Measurements from ENCODE around the gene ILRUN. TPM values are rescaled to one million over a fixed set of nuclear protein-coding genes. Genes with fewer than 3 reads are reported as not detected.
"Not testable (repeated sequence)": the region's sequence is repeated elsewhere in the genome, so short reads cannot be mapped to it uniquely, and the experiment has no call there.

The ILRUN gene
- total and polyA plus RNA-seq, 9 of the 15 experiments (the other 6 are each of a cell fraction or from before 2014, with no cell fraction given), result 24.9 to 78.9 (median 53.4) TPM

GRCh38 chr6:34674930-34675329 lies 21.6 kb downstream of the ILRUN start:
- H3K27me3 ChIP-seq (ENCODE audit: control insufficient read depth in 2 of 2, insufficient read depth in 2 of 2, low read length in 2 of 2); H3K9me3 ChIP-seq (replicated peaks; ENCODE audit: control insufficient read depth, insufficient read depth, low read depth, low read length); intact Hi-C loops (cut with micrococcal nuclease); H4K20me1 ChIP-seq (replicated peaks; ENCODE audit: control insufficient read depth, insufficient read depth, low read length); FAIRE-seq; DNase-seq (ENCODE audit: extremely low read depth in 1 of 4, low spot score in 3 of 4); in situ Hi-C loops (cut with MboI); BruUV-seq (replicated peaks); H2AFZ ChIP-seq (ENCODE audit: low read depth, low read length); H3K4me2 ChIP-seq (ENCODE audit: insufficient read depth, low read length); H3K4me3 ChIP-seq; H3K27ac ChIP-seq (ENCODE audit: extremely low read depth, low read depth, low read length); H3K9me1 ChIP-seq (ENCODE audit: control insufficient read depth, insufficient read depth, low read length); ATAC-seq; H3K9ac ChIP-seq (ENCODE audit: insufficient read depth in 1 of 2, low read depth in 2 of 2, low read length in 2 of 2): not testable (repeated sequence)
- ChIA-PET CTCF (ENCODE audit: low intra/inter-chr PET ratio) (interaction anchor here (0.6 kb wide), 2 partner anchors 16 to 595 kb away, joined by 3 read pairs; no protein-coding TSS in a partner anchor), POLR2A (interaction anchor here (0.8 to 3.6 kb wide), 4 partner anchors 10 to 73 kb away, joined by 4 to 15 read pairs (median 5); no protein-coding TSS in a partner anchor)
- H3K36me3 ChIP-seq (ENCODE audit: control insufficient read depth, insufficient read depth, low read length), result peaks cover 30% of the 10 kb centered on the region; the same call in 2 of the 3 replicates
- TF ChIP-seq ZBTB33 (CRISPR knock-in tag; IDR thresholded peaks at IDR 0.05), result peak; percentile 61
- WGBS (ENCODE audit: insufficient coverage, low coverage, missing lambda C conversion rate), result 87% methylated on average over 9 of the region's 9 CpGs
- peaks cover 15 to 37% of the 10 kb centered on the region in 2 experiments for H3K4me1 ChIP-seq (replicated peaks in 1 of 2; ENCODE audit: control insufficient read depth in 2 of 2, insufficient read depth in 2 of 2, low read length in 2 of 2)
- H3K79me2 ChIP-seq (ENCODE audit: control insufficient read depth, insufficient read depth, low read length), result peaks cover 95% of the 10 kb centered on the region

- Histone ChIP-seq H3K27ac (ENCODE audit: extremely low read depth, low read depth, low read length) (no peak overlapping the region; the same call in 2 of the 3 replicates), H3K4me1 (replicated peaks in 1 of 2; ENCODE audit: control insufficient read depth in 2 of 2, insufficient read depth in 2 of 2, low read length in 2 of 2) (peaks cover 15 to 31% of the 10 kb centered on the region in 2 experiments), H3K79me2 (ENCODE audit: control insufficient read depth, insufficient read depth, low read length) (peaks cover 95% of the 10 kb centered on the region), H3K27me3 (ENCODE audit: control insufficient read depth in 2 of 2, insufficient read depth in 2 of 2, low read length in 2 of 2) (no peaks in the 10 kb centered on the region), H3K36me3 (ENCODE audit: control insufficient read depth, insufficient read depth, low read length) (peaks cover 29% of the 10 kb centered on the region; the same call in 2 of the 3 replicates), H2AFZ (ENCODE audit: low read depth, low read length) (no peak overlapping the region), H3K9me1 (ENCODE audit: control insufficient read depth, insufficient read depth, low read length) (no peaks in the 10 kb centered on the region), H3K9me3 (replicated peaks; ENCODE audit: control insufficient read depth, insufficient read depth, low read depth, low read length) (no peaks in the 10 kb centered on the region), H4K20me1 (replicated peaks; ENCODE audit: control insufficient read depth, insufficient read depth, low read length) (no peaks in the 10 kb centered on the region; the same call in 1 of the 2 replicates), H3K4me3 (no peak overlapping the region), H3K4me2 (ENCODE audit: insufficient read depth, low read length) (no peak overlapping the region), H3K9ac (ENCODE audit: insufficient read depth in 1 of 2, low read depth in 2 of 2, low read length in 2 of 2) (no peak overlapping the region)
- no peak for DNase-seq (ENCODE audit: extremely low read depth in 1 of 4, low spot score in 3 of 4)
- ATAC-seq, result no peak
- ChIA-PET CTCF (ENCODE audit: low intra/inter-chr PET ratio) (interaction anchor here (0.6 kb wide), 1 partner anchor 16 kb away, joined by 3 read pairs; no protein-coding TSS in a partner anchor), POLR2A (interaction anchor here (0.8 to 3.6 kb wide), 3 partner anchors 10 to 74 kb away, joined by 4 to 15 read pairs (median 4); no protein-coding TSS in a partner anchor)
- WGBS (ENCODE audit: insufficient coverage, low coverage, missing lambda C conversion rate), result 81% methylated on average over 5 of the region's 5 CpGs
- in situ Hi-C loops (cut with MboI) (no loop called here), intact Hi-C loops (cut with micrococcal nuclease) (no loop called here)
- no peak for FAIRE-seq
- BruUV-seq (replicated peaks), result no TSS peak
- no peak for TF ChIP-seq KDM4B (IDR thresholded peaks at IDR 0.05; ENCODE audit: borderline replicate concordance in 2 of 2, low read depth in 1 of 2)
- TF ChIP-seq RBM15 (IDR thresholded peaks at IDR 0.05; ENCODE audit: insufficient read depth, low read length), result no peak
- TF ChIP-seq JUN (IDR thresholded peaks at IDR 0.05; ENCODE audit: borderline replicate concordance, low read depth, low read length), result no peak
- TF ChIP-seq JUN (CRISPR knock-in tag; IDR thresholded peaks at IDR 0.05; ENCODE audit: borderline replicate concordance), result no peak
- TF ChIP-seq CREB5 (CRISPR knock-in tag; IDR thresholded peaks at IDR 0.05), result no peak
- TF ChIP-seq ZFP91 (CRISPR knock-in tag; IDR thresholded peaks at IDR 0.05), result no peak
Observed at GRCh38 chr6:34674268-34674639, 22.3 kb downstream of the ILRUN start.

All from K562 (cell line).